HFFc6 (cell line): Measurements from ENCODE around the gene SSB. TPM values are rescaled to one million over a fixed set of nuclear protein-coding genes. Genes with fewer than 3 reads are reported as not detected.

Source experiments
- DNase-seq: peaks from one replicate; pipeline ENCODE4 v3.0.0-alpha.2; 2018
- H3K27ac Mint-ChIP-seq: 2 replicates; pipeline ENCODE4 v1.8.0; 2020; ENCODE audit warnings: mild to moderate bottlenecking, mixed read lengths
- H3K27me3 Mint-ChIP-seq: 2 replicates; pipeline ENCODE4 v1.8.0; 2021; ENCODE audit warnings: mild to moderate bottlenecking, moderate library complexity, mixed read lengths; ENCODE audit not compliant: insufficient read depth
- H3K36me3 Mint-ChIP-seq: 2 replicates; pipeline ENCODE4 v1.8.0; 2021; ENCODE audit warnings: low read depth, mixed read lengths
- H3K4me1 Mint-ChIP-seq: 2 replicates; pipeline ENCODE4 v1.8.0; 2020; ENCODE audit warnings: low read depth, mixed read lengths
- H3K4me3 Mint-ChIP-seq: 2 replicates; pipeline ENCODE4 v1.8.0; 2020; ENCODE audit warnings: mild to moderate bottlenecking, moderate library complexity, mixed read lengths
- H3K9me3 Mint-ChIP-seq: 2 replicates; pipeline ENCODE4 v1.8.0; 2020; ENCODE audit warnings: mild to moderate bottlenecking, mixed read lengths
- total RNA-seq, 6 experiments: library from RNA; stranded (reverse); fragmentation: NEBNext Ultra II Directional; extraction: Animal tissue kit (Norgen Biotek cat#: 25700); gene quantifications; 2 replicates in 1 of 6; 3 replicates in 5 of 6; pipeline ENCODE4 v1.2.3, GENCODE V29; 2021
- TF ChIP-seq, protein P1 (sequence below): fragments of 200-600 bp; sonication (generic); IDR thresholded peaks from 2 replicates; pipeline ENCODE4 v1.5.0; 2021; ENCODE audit warnings: antibody characterized with exemption, mild to moderate bottlenecking

The SSB gene
- total RNA-seq, 6 experiments from 2014 or later, result 141 to 176 (median 160) TPM

GRCh38 chr2:169767243-169767888 lies 31.3 kb upstream of the SSB start:
- Mint-ChIP-seq H3K4me1 (no peaks in the 10 kb centered on the region), H3K27ac (no peak overlapping the region), H3K9me3 (no peaks in the 10 kb centered on the region), H3K27me3 (peaks cover 4% of the 10 kb centered on the region; the same call in 1 of the 2 replicates), H3K4me3 (no peak overlapping the region), H3K36me3 (no peaks in the 10 kb centered on the region)
- TF ChIP-seq, protein P1, sequence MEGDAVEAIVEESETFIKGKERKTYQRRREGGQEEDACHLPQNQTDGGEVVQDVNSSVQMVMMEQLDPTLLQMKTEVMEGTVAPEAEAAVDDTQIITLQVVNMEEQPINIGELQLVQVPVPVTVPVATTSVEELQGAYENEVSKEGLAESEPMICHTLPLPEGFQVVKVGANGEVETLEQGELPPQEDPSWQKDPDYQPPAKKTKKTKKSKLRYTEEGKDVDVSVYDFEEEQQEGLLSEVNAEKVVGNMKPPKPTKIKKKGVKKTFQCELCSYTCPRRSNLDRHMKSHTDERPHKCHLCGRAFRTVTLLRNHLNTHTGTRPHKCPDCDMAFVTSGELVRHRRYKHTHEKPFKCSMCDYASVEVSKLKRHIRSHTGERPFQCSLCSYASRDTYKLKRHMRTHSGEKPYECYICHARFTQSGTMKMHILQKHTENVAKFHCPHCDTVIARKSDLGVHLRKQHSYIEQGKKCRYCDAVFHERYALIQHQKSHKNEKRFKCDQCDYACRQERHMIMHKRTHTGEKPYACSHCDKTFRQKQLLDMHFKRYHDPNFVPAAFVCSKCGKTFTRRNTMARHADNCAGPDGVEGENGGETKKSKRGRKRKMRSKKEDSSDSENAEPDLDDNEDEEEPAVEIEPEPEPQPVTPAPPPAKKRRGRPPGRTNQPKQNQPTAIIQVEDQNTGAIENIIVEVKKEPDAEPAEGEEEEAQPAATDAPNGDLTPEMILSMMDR, result peak; percentile 90
- peak; percentile 44 for DNase-seq

- no peaks in the 10 kb centered on the region for H3K9me3 Mint-ChIP-seq
- TF ChIP-seq, protein P1, result no peak
- H3K4me1 Mint-ChIP-seq, result no peaks in the 10 kb centered on the region
- no peak for DNase-seq
- H3K4me3 Mint-ChIP-seq, result no peak overlapping the region; the same call in 1 of the 2 replicates
- no peaks in the 10 kb centered on the region for H3K36me3 Mint-ChIP-seq
- no peak overlapping the region for H3K27ac Mint-ChIP-seq
- H3K27me3 Mint-ChIP-seq, result peaks cover 4% of the 10 kb centered on the region; the same call in 1 of the 2 replicates
Measured at GRCh38 chr2:169768262-169768995, 30.2 kb upstream of the SSB start.

GRCh38 chr2:169771021-169771420 lies 27.6 kb upstream of the SSB start:
- Mint-ChIP-seq H3K27ac (no peak overlapping the region), H3K36me3 (no peaks in the 10 kb centered on the region), H3K9me3 (no peaks in the 10 kb centered on the region), H3K4me1 (peaks cover 9% of the 10 kb centered on the region), H3K27me3 (peaks cover 4% of the 10 kb centered on the region; the same call in 1 of the 2 replicates), H3K4me3 (no peak overlapping the region)
- TF ChIP-seq, protein P1, result no peak
- DNase-seq, result no peak

DNA sequence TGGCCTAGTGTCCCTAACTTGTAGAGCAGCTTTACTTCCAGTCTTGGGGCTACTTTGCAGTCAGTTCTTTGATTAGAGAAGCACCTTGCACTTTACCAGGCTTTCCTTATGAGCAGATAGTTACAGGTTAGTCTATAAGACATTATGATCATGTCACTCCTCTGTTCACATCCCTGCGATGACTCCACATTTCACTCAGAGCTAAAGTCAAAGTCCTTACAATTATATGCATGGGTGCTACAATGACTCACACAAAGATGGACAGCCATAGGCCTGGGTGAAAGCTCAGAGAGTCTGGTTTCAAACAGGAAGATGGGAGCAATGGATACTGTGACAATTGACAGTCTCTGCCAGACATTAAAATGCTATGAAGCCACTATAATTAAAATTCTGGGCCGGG lies 27.1 kb upstream of the SSB start:
- Mint-ChIP-seq H3K4me3 (no peak overlapping the region), H3K27me3 (peaks cover 4% of the 10 kb centered on the region; the same call in 1 of the 2 replicates), H3K9me3 (no peaks in the 10 kb centered on the region), H3K36me3 (no peaks in the 10 kb centered on the region), H3K27ac (no peak overlapping the region), H3K4me1 (peaks cover 15% of the 10 kb centered on the region)
- TF ChIP-seq, protein P1, result no peak
- no peak for DNase-seq

DNA sequence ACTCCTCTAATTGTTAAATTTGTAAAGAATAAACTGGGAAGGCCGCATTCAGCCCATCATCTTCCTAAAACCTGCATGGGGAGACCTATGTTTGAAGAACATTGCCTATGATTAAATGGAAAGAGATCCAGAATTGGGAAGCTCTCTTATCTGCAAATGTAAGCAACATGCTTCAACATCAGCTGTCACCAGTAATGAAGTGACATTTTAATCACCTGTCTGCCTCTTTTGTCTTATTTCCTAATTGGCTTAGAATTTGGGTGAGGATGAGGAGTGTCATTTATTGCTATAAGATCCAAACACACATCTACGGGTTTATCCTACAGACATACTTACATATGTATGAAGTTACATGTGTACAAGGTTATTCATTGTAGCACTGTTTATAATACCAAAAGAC lies 26.0 kb upstream of the SSB start:
- no peak for DNase-seq
- Mint-ChIP-seq H3K4me1 (peaks cover 18% of the 10 kb centered on the region), H3K27ac (no peak overlapping the region), H3K27me3 (peaks cover 4% of the 10 kb centered on the region; the same call in 1 of the 2 replicates), H3K36me3 (no peaks in the 10 kb centered on the region), H3K4me3 (no peak overlapping the region), H3K9me3 (no peaks in the 10 kb centered on the region)
- TF ChIP-seq, protein P1, result no peak
